NCI-H2107 treated with DMSO at 0.1 percent for 48 hours (cell line): ENCODE data around the gene TNS3.
A peak's percentile ranks its signal among the peaks of the same experiment; 100 is the strongest.

Experiments used
- DNase-seq: peaks from one replicate; lab custom pipeline; 2025; ENCODE audit not compliant: unreplicated experiment; lab: John Stamatoyannopoulos, UW

The TNS3 gene

DNA sequence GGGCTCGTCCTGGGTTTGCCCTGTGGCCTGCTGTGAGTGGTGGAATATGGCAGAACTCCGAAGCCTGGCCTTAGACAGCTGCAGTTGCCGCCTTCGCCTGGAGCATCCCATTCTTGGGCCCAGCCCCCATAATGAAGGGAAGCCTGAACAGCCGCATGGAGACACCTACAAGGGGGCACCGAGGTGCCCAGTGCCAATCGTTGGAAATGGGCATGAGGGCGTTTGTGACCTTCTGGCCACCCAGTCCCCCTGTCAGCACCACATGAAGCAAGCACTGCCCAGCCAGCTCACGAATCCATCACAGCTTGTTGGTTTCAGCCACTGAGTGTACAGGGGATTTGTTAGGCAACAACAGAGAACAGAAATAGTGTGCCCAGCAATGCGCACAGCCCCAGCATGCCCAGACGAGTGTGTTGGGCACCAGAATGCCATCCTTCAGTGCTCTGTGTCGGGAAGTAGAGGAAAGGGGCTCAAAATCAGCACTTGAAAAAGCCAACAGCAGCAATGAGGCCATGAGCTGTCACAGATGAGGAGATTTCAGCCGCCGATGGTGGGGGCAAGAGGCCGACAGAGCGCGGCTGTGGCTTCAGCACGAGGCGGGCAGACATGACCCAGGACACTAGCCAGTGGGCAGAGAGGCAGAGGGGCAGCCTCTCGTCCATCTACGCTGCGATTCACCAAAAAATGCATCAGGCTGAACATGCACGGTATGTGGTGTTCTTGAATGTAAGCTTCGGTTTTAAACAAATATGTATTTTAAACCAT, 91.2 kb downstream of the TNS3 start:
- DNase-seq: no peak

DNA sequence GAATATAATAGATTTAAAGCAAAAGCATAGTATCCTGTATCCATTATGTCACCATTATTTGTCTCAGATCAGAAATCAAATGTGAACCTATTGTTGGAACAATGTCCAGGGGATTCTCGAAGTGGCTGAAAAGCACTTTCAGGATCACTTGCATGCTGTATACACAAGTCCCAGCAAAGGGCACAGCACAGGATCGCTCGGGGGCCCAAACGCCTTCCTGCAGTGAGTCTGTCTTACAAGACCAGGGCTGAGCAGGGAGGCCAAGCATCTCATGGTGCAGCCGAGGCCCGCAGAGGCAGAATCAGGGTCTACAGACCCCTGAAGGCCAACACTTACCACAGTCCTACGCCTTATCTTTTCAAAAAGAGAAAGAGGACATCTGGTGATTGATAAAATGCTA, 92.3 kb downstream of the TNS3 start:
- DNase-seq: no peak

DNA sequence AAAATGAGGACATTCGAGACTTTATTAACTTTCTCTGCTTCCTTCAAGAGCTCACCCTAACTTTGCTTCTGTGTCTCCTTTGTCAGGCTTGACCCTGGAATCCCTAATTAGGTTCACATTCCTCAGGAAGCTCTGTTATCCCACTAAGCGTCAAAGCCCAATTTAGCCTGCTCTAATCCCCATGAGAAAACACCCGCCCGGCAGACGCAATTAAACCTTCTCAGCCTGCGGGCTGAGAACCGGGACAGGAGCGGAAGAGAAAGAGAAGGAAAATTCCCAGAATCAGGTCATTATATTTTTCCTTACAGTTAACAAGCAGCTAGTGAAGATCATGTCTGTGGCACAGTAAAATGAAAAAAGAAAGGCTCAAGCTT, 93.0 kb downstream of the TNS3 start:
- no peak for DNase-seq

DNA sequence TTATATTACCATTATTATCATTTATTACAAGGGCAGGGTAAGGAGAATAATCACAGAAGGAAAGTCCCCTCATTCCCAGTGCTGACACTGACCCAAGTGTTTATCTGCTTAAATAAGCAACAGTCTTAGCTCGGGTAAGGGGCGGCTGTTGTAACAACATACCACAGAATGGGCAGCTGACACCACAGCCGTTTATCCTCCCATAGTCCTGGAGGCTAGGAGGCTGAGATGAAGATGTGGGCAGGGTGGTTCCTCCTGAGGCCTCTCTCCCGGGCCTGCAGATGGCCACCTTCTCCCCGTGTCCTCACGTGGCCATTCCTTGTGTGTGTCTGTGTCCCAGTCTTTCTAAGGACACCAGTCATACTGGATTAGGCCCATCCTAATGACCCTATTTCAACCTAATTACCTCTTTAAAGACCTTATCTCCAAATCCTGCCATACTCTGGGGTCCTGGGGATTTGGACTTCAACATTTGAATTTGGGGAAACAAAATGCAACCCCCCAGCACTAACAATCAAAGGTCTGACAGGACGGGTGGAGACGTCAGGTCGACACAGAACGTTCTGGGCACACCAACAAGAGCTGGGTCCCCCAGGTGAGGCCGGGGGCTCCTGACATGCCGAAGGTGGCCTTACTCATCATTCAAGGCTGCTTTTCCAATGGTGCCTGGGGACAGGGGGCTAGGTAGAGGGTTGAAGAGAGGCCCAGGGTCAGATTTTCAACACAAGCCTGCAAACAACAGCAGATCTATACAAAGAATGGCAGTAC, 93.5 kb downstream of the TNS3 start:
- DNase-seq: no peak

DNA sequence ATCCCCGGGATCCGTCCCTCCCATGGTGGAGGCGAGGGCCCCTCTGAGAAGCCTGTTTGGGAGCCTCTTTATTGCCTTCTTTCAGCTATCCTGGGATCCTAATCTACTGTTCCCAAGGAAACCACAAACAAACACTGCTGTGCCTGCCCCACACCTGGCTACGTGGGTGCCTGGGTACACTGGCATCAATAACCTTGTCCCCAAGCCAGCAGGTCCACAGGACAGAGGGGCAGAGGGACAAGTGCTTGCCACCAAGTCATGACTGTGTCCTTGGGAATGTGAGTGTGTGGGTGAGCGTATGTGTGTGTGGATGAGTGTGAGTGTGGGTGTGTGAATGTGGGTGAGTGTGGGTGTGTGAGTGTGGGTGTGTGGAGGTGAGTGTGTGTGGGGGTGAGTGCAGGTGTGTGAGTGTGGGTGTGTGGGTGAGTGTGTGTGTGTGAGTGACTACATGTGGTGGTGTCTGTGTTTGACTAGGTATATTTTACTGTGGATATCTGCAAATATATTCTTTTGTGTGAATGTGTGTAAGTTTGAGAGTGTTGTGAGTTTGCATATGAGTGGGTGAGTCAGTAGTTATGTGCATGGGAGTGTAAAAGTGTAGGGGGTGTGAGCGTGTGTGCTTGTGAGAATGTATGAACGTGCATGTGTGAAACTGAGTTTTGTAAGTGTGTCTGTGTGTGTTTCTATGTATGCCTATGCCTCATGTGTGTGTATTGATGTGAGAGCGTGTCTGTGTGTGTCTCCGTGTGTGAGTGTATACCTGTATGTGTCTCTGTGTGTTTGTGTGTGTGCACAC, 96.1 kb downstream of the TNS3 start:
- DNase-seq: peak; percentile 84

DNA sequence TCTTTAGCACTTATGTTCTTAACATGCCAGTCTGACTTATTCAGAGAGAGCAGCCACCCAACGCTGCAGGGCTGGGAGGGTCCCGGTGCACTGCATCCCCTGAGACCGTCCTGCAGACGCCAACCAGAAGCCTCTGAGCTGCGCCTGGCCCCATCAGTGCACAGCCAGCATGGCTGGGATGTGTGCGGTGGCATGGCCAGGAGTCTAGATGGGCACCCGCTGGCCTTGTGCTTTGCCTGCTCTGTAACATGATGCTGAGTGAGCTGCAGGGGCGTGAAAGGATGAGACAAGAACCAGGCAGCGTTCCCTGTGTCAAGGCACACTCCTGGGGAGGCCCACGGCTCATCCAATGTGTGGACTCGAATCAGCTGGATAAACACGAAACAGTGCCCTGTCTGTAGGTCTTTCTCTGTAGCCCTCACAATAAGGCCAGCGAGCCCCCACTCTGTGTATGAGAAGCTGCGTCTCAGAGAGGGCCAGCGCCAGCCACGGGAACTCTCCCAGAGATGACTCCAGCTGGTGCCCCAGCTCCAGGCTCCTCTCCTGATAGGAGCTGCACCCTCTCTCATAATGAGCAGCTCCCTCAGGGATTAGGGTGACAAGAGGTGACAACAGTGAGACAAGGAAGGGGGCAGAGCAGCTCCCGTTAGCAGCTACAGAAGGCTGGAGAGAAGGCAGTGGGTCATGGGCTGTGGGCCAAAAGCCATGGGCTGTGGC, 96.8 kb downstream of the TNS3 start:
- DNase-seq: peak; percentile 84

DNA sequence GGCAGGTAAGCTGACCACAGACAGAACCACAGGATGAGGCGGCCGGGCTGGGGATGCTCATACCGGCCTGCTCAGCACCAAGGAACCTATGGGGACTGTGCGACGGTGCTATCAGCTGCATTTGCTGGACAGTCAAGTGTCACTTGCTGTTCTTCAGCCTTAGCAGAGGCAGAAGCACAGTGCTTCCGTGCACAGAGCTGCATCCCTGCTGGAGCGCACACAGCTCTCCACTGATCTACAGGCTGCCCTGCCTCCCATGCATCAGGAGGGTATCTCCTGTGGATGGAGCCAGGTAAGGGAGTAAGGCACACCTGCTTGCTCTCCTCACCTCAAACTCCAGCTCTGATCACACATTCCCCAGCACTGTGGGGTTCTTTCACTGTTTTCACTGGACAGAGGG, 97.5 kb downstream of the TNS3 start:
- no peak for DNase-seq

DNA sequence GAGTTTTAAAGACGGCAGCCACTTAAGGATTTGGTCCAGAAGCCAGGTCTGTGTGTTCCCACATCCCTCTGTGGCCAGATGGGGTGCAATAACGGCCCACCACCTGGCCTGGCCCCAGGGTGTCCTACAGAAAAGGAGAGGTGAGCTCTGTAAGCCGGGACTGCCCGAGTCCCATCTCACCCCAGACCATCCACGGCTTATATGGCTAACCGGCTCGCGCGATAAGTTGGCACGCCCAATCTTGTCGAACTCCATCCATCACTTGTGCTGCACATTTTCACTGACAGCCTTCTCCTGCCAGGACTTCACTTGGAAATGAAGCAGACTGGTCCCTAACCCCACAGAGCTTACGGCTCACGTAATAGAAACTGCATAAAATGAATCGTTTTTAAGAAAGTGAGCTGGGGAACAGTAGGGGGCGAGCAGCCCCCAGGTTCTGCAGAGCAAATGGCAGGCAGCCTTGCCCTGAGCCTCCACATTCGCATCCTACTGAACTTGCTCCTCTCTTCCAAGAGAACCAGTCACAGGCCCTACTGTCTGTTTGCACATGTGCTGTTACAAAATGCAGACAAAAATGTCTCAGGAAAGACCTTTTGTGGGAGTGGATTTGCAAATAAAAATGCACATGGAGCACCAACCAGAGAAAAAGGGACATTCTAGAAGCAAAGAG, 98.2 kb downstream of the TNS3 start:
- no peak for DNase-seq

DNA sequence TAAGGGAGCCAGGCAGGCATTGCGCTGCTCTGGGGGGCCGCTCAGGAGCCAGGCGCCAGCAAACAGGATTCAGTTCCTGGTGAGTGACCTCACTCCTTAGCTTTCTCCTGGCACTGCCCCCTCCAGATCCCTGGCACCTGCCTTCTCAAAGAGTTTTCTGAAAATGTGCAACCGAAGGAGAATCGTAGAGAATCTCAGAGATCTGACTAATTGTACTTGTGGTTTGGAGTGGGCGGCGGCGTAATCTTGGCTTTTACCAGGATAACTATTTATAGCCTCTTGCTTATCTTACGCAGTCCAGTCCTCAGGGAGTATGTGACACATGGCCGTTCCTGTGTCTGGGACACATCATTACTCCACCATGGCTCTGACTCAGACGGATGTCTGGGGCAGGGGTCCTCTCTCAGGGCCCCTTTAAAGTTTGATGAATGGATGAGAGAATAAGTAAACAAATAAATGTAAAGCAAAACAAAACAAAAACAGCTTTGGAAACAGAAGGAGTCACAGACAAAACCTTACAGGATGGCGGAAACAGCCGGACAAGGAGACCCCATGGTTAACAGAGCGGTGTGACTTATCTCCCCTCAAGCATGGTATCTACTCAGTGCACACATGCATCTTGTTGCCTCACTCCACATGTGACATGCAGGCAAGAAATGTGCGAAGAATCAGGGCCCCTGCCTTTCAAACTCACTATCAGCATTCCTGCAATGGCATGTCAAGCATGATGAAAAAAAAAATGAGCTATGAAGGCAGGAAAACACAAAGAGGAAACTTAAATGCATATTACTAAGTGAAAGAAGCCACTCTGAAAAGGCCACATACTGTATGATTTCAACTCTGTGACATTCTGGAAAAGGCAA, 99.7 kb downstream of the TNS3 start:
- DNase-seq: no peak

DNA sequence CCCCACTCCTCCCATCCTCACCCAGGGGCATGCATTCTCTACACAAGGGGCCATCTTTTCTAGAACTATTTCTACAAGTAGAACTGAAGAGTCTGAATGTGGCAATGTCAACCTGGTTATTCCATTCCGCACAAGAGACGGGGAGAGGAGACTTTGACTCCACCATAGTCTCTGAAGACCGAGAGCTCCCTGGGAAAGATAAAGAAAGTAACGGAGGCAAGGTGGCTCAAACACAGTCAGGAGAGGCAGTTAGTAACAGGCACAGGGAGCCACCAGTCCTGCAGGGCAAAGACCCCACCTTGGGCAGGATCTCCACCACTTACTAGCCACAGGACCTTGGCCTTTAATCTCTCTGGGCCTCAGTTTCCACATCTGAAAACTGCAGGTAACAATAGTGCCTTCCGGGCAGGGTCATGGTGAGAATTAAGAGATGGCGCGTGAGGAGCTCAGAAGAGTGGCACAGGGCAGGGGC, 100.3 kb downstream of the TNS3 start:
- DNase-seq: no peak

DNA sequence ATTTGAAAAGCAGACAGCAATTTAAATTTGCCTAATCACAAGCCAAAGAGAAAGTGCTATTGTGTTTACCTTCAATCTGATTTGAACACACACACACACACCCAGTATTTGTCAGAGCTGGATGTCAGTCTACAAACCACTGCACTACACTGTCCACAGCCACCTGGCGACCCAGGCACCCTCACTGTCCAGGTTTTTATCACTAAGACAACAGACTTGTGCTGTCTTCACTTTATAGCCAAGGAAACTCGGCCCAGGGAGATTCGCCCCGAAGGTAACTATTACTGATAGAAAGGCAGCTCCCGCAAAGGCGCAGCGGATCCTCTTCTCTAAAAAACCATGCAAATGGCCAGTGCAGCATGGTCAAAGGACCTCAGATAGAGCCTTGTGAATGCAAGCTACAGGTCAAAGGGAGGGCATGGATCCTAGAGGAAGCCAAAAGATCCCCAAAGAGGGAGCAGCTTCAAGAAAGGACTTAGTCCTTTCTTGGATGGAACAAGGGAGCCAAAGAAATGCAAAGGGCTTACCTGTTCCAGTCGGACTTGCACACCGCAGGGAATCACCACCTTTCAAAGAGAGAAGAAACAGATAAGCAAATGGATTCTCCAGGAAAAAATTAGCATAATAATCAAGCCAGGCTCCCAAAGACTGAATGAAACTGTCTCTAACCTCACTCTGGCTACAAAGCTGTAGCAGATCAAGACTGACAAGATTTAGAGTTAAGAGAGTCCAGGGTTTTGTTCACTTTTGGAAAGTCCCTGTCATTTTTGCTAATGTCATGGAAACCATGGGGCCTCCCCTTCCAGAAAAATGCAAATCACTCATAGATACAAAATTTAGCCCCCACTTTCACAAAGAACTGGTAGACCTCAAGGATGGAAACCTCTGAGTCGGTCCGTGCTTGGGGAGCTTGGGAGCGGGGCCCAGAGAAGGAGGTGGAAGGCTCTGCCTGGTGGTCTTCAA, 101.1 kb downstream of the TNS3 start:
- DNase-seq: no peak

DNA sequence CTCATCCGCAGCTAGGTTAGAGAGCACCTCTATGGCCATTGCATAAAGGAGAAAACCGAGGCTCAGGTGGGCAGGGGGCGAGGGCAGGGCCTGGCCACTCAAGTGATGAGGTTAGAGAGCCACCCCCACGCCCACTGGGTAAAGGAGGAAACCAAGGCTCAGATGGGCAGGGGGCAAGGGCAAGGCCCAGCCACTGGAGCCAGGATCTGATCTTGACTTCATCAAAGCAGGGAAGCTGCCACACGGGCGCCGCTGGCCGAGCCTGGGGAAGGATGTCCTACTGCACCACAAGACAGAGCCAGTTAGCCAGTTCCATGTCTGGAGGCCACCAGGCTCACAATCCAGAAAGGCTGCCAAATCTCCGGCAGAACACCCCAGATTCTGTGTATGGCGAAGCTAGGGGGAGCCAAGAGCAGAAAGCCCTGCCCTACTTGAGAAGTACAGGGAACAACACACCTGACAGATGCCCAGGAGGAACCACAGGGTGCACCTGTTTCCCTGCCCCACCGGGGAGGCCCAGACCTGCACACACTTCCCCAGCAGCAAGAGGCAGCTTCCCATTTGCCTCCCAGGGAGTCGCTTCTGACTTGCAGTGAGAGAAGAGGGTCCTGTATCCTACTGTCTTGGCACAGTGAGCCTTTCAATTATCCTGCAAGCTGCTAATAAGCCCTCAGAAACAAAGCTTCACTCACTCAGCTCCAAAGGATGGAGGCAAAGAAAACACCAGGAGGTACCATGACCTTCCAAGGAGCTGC, 101.9 kb downstream of the TNS3 start:
- DNase-seq: peak; percentile 53

DNA sequence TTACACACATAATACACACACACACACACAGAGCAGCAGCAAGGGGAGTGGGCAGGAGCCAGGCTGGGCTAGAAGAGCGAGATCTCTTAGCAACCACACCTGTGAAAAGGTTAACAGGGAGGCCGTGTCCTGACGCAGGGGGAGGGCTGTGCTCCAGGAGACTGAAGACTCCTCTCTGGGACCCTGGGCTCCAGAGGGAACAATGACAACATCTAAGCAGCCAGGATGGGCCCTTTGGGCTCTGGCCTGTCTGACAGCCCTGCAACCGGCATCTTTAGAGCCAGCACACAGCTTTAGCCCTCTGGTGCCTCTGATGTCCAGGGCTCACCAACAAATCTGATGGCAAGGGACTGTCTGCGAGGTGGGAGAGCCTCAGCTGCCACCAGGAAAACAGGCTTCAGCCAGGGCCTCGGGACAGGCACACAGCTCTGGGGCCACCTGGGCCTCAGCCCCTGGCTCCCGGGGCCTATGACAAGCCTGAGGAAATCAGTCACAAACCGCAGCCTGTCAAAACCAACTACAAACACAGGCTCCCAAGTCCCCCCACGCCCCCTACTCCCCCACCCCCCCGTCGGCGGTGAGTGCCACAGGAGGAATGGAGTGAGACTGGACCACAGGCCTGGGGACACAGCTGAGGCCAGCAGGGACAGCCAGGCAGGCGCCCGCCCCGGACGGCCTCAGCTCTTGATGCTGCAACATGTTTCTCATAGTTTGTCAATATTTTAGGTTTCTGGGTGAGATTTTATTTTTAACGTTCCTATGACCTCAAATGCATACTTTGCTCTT, 102.8 kb downstream of the TNS3 start:
- no peak for DNase-seq

DNA sequence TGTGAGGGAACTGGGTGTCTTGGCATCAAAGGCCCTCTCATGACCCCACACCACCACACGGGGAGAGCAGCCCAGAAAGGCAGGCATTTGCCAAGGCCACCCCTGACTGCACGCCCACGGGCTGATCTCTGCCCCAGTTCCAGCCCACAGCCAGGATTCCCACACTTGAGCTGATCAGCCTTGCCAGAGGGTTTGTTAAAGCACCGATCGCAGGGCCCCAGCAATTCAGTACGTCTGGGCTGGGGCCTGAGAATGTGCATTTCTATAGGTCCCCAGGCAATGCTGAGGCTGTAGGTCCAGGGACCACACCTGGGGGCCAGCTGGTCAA, 103.9 kb downstream of the TNS3 start:
- DNase-seq: no peak

DNA sequence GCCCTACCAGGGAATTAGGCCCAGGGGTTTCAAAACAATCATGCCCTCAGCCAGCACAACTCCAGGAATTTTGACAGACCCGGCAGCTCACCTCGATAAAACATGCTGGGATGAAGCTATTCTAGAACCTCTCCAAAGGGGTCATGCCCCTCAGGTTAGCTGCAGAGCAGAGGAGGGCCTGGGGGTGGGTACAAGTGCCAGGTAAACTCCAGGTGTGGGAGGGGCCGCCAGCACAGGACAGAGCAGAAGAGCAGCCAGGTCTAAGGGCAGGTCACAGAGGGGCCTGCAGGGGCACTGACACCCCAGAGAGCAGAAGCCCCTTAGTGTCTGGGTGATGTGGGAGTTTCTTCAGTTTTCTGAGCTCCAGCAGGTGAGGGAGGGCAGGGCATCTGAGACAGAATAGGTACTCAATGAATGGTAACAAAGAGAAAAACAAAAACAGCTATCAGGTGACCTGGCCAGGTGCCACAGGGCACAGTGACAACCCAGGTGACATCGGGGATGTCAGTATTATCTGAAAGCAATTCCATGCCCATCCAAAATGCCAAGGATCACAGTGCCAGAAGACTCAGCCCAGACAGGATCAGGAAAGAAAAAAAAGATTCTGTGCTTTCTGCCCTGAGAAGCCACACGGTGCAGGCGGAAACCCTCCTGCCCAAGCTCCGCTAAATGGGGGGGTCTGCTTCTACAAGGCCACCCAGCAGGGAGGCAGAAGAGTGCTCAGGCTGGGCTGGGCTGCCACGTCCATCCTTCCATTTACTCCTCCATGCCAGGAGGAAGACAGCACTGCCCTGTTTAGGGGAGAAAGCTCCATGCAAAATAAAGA, 104.5 kb downstream of the TNS3 start:
- DNase-seq: peak; percentile 70

DNA sequence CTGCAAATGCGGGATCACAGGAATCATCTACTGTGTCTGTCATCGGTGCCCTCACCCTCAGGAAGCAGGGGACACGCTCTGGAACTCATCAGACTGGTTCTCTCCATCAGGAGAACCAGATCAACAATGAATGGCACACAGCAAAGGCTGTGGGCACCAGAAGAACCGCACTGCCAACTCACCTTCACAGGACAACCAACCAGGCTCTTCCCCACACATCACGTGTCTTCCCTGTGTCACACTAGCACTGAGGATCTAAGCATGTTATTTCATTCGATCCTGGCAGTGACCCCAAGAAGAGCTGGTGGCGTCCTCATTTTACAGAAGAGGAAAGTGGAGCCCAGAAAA, 106.1 kb downstream of the TNS3 start:
- no peak for DNase-seq
